ENCODE results near the gene LNP1.

GRCh38 chr3:100352296-100353231 lies 48.8 kb upstream of the LNP1 start:
- TF ChIP-seq, protein P1, sequence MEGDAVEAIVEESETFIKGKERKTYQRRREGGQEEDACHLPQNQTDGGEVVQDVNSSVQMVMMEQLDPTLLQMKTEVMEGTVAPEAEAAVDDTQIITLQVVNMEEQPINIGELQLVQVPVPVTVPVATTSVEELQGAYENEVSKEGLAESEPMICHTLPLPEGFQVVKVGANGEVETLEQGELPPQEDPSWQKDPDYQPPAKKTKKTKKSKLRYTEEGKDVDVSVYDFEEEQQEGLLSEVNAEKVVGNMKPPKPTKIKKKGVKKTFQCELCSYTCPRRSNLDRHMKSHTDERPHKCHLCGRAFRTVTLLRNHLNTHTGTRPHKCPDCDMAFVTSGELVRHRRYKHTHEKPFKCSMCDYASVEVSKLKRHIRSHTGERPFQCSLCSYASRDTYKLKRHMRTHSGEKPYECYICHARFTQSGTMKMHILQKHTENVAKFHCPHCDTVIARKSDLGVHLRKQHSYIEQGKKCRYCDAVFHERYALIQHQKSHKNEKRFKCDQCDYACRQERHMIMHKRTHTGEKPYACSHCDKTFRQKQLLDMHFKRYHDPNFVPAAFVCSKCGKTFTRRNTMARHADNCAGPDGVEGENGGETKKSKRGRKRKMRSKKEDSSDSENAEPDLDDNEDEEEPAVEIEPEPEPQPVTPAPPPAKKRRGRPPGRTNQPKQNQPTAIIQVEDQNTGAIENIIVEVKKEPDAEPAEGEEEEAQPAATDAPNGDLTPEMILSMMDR (IDR thresholded peaks at IDR 0.05 in 4 of 5, conservative IDR thresholded peaks at IDR 0.05 in 1 of 5): no peak
- TF ChIP-seq POLR2A (IDR thresholded peaks at IDR 0.05): no peak
